Measurements from ENCODE around the gene UBE2V1. TPM values are rescaled to one million over a fixed set of nuclear protein-coding genes. Genes with fewer than 3 reads are reported as not detected.

The UBE2V1 gene
- total and polyA plus RNA-seq, 2 of the 13 experiments (the other 11 are each of a cell fraction or from before 2014, with no cell fraction given), result 81.3 to 132 TPM

- TF ChIP-seq SNAPC4 (CRISPR knock-in tag; IDR thresholded peaks at IDR 0.05) (peak; percentile 62; the same call in 1 of the 2 replicates), GZF1 (CRISPR knock-in tag; IDR thresholded peaks at IDR 0.05) (peak; percentile 81), ZBTB7A (CRISPR knock-in tag; IDR thresholded peaks at IDR 0.05) (peak; percentile 66), TMF1 (CRISPR knock-in tag; IDR thresholded peaks at IDR 0.05; ENCODE audit: low read depth) (peak; percentile 97), SMARCE1 (IDR thresholded peaks at IDR 0.05; ENCODE audit: borderline replicate concordance) (no peak), ZNF24 (IDR thresholded peaks at IDR 0.05) (no peak), ZNF136 (CRISPR knock-in tag; IDR thresholded peaks at IDR 0.05; ENCODE audit: low read depth) (no peak), ARHGAP35 (CRISPR knock-in tag; IDR thresholded peaks at IDR 0.05; ENCODE audit: borderline replicate concordance) (peak; percentile 92), HHEX (CRISPR knock-in tag; IDR thresholded peaks at IDR 0.05) (no peak), GFI1 (CRISPR knock-in tag; IDR thresholded peaks at IDR 0.05; ENCODE audit: borderline replicate concordance) (peak; percentile 58; the same call in 1 of the 2 replicates), ZNF674 (CRISPR knock-in tag; IDR thresholded peaks at IDR 0.05; ENCODE audit: low read depth) (no peak), ZBTB37 (CRISPR knock-in tag; IDR thresholded peaks at IDR 0.05) (no peak), MBD4 (IDR thresholded peaks at IDR 0.05; ENCODE audit: borderline replicate concordance, low read length) (no peak), ZNF609 (CRISPR knock-in tag; IDR thresholded peaks at IDR 0.05; ENCODE audit: borderline replicate concordance) (peak; percentile 79)
- TF ChIP-seq, protein P1, sequence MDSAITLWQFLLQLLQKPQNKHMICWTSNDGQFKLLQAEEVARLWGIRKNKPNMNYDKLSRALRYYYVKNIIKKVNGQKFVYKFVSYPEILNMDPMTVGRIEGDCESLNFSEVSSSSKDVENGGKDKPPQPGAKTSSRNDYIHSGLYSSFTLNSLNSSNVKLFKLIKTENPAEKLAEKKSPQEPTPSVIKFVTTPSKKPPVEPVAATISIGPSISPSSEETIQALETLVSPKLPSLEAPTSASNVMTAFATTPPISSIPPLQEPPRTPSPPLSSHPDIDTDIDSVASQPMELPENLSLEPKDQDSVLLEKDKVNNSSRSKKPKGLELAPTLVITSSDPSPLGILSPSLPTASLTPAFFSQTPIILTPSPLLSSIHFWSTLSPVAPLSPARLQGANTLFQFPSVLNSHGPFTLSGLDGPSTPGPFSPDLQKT (CRISPR knock-in tag; IDR thresholded peaks at IDR 0.05; ENCODE audit: borderline replicate concordance), result peak; percentile 27; the same call in 1 of the 2 replicates
Observed at GRCh38 chr20:50153500-50154377, 40.8 kb upstream of the UBE2V1 start, which contains the start of gene PEDS1 (continued).
